Testis (tissue), 2 donors: ENCODE data around the gene GASK1A.

Experiments
- POLR2A ChIP-seq: fragments of 450-650 bp; IDR thresholded peaks from one replicate; pipeline ENCODE4 v1.6.1; 2017; ENCODE audit warnings: antibody characterized with exemption, mild to moderate bottlenecking, moderate library complexity
- TF ChIP-seq, protein P1 (sequence below), 3 experiments: fragments of 450-650 bp in 2 of 3; fragments of 200-600 bp in 1 of 3; sonication (generic) in 1 of 3; IDR thresholded peaks; one replicate each; pipeline ENCODE4 v1.5.1; 2016 to 2019; ENCODE audit warnings: antibody characterized with exemption in 3 of 3, mild to moderate bottlenecking in 2 of 3, moderate library complexity in 1 of 3

DNA sequence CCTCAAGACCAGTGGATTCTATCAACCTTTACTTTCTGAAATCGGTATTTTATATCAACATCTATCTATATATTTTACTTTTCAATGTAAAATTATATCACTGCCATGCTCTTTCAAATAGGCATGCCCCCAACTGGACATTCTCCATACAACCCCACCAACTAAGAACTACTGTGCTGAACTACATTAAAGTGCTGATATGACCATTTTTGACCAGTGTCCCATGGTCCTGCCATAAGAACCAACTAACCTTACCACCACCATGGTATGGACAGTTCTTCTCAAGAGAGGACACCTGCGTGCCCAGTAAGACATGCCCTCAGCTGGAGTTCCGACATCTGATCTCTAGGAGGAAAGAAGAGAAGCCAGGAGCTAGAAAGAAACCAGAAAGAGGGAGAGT, 111.1 kb downstream of the GASK1A start:
- TF ChIP-seq, protein P1, sequence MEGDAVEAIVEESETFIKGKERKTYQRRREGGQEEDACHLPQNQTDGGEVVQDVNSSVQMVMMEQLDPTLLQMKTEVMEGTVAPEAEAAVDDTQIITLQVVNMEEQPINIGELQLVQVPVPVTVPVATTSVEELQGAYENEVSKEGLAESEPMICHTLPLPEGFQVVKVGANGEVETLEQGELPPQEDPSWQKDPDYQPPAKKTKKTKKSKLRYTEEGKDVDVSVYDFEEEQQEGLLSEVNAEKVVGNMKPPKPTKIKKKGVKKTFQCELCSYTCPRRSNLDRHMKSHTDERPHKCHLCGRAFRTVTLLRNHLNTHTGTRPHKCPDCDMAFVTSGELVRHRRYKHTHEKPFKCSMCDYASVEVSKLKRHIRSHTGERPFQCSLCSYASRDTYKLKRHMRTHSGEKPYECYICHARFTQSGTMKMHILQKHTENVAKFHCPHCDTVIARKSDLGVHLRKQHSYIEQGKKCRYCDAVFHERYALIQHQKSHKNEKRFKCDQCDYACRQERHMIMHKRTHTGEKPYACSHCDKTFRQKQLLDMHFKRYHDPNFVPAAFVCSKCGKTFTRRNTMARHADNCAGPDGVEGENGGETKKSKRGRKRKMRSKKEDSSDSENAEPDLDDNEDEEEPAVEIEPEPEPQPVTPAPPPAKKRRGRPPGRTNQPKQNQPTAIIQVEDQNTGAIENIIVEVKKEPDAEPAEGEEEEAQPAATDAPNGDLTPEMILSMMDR (IDR thresholded peaks at IDR 0.05): no peak
- no peak for TF ChIP-seq POLR2A
